ENCODE measurements around the gene CRIP3. TPM values are rescaled to one million over a fixed set of nuclear protein-coding genes. Genes with fewer than 3 reads are reported as not detected.

CRIP3 gene
- total RNA-seq, 4 donors from 2014 or later = 0.45 to 0.93 TPM; not detected in 2

DNA sequence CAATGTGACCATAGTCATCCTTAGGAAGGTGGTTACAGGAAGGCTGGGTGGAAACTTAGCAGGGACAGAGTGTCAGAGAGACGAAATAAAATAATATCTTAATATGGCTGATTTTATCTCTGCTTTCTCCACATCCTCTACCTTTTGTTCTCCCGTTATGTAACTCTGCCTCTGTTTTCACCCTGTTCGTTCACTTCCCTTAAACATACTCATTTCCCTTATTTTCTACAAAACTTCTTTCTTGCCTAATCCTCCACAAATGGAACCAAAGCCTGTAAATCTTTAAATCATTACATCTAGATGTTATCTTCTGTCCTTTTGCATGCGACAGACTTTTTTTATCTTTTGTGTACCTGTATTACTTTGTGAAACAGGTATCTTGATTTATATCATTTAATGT lies 23.3 kb upstream of the CRIP3 start:
- WGBS, 2 donors = 80 to 86% methylated on average over 4 of the region's 4 CpGs
- no peak for DNase-seq
- H3K4me3 ChIP-seq (replicated peaks in 1 of 3) = no peak overlapping the region
- H3K27me3 ChIP-seq = no peaks in the 10 kb centered on the region
- no peaks in the 10 kb centered on the region for H3K9me3 ChIP-seq
- H3K4me1 ChIP-seq = no peaks in the 10 kb centered on the region
- H3K36me3 ChIP-seq = peaks cover 0 to 10% of the 10 kb centered on the region in 2 donors
- intact Hi-C loops (cut with DNase I) = no loop called here
- H3K27ac ChIP-seq = no peak overlapping the region
- TF ChIP-seq POLR2A (IDR thresholded peaks at IDR 0.05) = no peak
- TF ChIP-seq, protein P1, sequence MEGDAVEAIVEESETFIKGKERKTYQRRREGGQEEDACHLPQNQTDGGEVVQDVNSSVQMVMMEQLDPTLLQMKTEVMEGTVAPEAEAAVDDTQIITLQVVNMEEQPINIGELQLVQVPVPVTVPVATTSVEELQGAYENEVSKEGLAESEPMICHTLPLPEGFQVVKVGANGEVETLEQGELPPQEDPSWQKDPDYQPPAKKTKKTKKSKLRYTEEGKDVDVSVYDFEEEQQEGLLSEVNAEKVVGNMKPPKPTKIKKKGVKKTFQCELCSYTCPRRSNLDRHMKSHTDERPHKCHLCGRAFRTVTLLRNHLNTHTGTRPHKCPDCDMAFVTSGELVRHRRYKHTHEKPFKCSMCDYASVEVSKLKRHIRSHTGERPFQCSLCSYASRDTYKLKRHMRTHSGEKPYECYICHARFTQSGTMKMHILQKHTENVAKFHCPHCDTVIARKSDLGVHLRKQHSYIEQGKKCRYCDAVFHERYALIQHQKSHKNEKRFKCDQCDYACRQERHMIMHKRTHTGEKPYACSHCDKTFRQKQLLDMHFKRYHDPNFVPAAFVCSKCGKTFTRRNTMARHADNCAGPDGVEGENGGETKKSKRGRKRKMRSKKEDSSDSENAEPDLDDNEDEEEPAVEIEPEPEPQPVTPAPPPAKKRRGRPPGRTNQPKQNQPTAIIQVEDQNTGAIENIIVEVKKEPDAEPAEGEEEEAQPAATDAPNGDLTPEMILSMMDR (IDR thresholded peaks at IDR 0.05) = no peak

DNA sequence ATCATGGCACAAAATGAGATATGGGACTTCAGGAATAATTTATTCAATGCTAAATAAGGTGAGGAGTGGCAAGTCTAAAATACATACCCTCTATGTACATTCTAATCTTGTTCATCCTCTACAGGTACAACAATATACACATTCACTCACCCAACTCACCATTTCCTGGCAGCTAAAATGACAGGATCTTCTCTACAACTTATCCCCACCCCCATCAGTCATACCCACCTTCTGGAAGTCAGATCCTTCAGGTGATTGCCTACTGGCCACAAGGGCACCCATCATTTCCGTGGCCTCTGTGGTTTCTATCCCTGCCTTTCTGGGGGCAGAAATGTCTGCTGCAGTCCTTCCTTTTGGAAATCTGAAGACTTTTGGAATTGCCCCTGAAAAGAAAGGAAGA lies 22.8 kb upstream of the CRIP3 start:
- no peaks in the 10 kb centered on the region for H3K9me3 ChIP-seq
- H3K27ac ChIP-seq = no peak overlapping the region
- WGBS, 2 donors = 90 to 93% methylated on average over 1 of the region's 1 CpG
- peaks cover 0 to 10% of the 10 kb centered on the region in 2 donors for H3K36me3 ChIP-seq
- H3K4me3 ChIP-seq (replicated peaks in 1 of 3) = no peak overlapping the region
- no peak for TF ChIP-seq POLR2A (IDR thresholded peaks at IDR 0.05)
- TF ChIP-seq, protein P1 (IDR thresholded peaks at IDR 0.05) = no peak
- no peaks in the 10 kb centered on the region for H3K4me1 ChIP-seq
- DNase-seq = no peak
- intact Hi-C loops (cut with DNase I) = no loop called here
- H3K27me3 ChIP-seq = no peaks in the 10 kb centered on the region

DNA sequence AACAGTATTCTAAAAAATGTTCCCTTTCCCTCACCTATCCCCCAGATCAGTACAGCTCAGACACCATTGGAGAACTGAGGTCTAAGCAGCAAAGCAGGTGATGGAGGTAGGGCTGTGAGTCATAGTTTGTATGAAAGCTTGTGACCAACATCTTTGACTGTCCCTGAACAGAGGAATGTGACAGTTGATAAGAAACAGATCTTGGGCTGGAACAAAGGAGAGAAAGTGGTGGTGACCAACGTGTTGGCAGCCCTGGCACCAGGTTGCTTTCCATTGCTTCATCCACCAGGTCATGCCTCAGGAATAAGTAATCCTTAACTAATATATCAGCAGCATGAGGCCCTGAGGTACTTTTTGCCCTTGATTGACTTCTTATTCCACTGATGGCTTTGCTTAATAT lies 19.9 kb upstream of the CRIP3 start:
- intact Hi-C loops (cut with DNase I) = no loop called here
- TF ChIP-seq, protein P1 (IDR thresholded peaks at IDR 0.05) = no peak
- no peak for TF ChIP-seq POLR2A (IDR thresholded peaks at IDR 0.05)
- 64 to 84% methylated on average over 1 of the region's 1 CpG for WGBS, 2 donors
- DNase-seq = no peak
- H3K27ac ChIP-seq = no peak overlapping the region
- H3K27me3 ChIP-seq = no peaks in the 10 kb centered on the region
- no peak overlapping the region for H3K4me3 ChIP-seq (replicated peaks in 1 of 3)
- H3K9me3 ChIP-seq = no peaks in the 10 kb centered on the region
- no peaks in the 10 kb centered on the region for H3K4me1 ChIP-seq
- peaks cover 0 to 10% of the 10 kb centered on the region in 2 donors for H3K36me3 ChIP-seq

DNA sequence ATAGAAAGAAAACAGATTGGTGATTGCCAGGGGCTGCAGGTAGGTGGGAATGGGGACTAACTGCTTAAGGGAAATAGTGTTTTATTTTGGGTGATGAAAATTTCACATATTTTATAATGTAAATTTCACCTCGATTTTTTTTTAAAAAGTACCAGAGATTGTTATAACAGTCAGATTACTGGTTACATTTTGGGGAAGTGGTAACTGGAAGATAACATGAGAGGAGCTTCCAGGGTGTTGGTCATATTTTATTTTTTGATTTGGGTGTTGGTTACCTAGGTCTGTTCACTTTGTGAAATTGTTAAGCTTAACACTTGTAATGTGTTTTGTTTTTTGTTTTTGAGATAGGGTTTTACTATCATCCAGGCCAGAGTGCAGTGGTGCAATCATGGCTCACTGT lies 17.2 kb upstream of the CRIP3 start:
- H3K4me3 ChIP-seq (replicated peaks in 1 of 3) = no peak overlapping the region
- no peaks in the 10 kb centered on the region for H3K4me1 ChIP-seq
- no peaks in the 10 kb centered on the region for H3K9me3 ChIP-seq
- no peaks in the 10 kb centered on the region for H3K27me3 ChIP-seq
- no peak for DNase-seq
- WGBS, 2 donors = 68 to 80% methylated on average over 1 of the region's 1 CpG
- peaks cover 0 to 10% of the 10 kb centered on the region in 2 donors for H3K36me3 ChIP-seq
- intact Hi-C loops (cut with DNase I) = no loop called here
- TF ChIP-seq, protein P1 (IDR thresholded peaks at IDR 0.05) = no peak
- TF ChIP-seq POLR2A (IDR thresholded peaks at IDR 0.05) = no peak
- no peak overlapping the region for H3K27ac ChIP-seq

DNA sequence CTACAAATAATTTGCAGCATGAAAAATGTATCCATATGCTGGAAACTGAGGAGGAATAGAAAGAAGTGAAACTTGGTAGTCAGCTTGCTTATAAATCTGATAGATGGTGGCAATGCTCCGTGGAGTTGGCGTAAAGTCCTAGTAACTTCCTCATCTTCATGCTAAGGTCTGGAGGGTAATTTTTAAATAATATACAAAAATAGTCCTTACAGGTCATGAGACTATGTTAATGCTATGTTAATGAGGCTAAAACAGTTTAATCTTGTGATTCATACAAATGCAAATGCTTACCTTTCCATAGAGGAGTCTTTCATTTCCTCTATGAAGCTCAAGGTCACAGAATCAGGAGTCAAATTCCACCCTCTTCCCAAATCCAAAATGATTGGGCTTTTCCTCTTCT lies 9.4 kb upstream of the CRIP3 start:
- Histone ChIP-seq H3K36me3 (no peaks in the 10 kb centered on the region), H3K27me3 (no peaks in the 10 kb centered on the region), H3K27ac (no peak overlapping the region), H3K4me3 (replicated peaks in 1 of 3) (no peak overlapping the region), H3K9me3 (no peaks in the 10 kb centered on the region), H3K4me1 (no peaks in the 10 kb centered on the region)
- TF ChIP-seq, protein P1 (IDR thresholded peaks at IDR 0.05) = no peak
- TF ChIP-seq POLR2A (IDR thresholded peaks at IDR 0.05) = no peak
- WGBS, 2 donors = 93 to 94% methylated on average over 2 of the region's 2 CpGs
- no peak for DNase-seq
- intact Hi-C loops (cut with DNase I) = no loop called here
